ENCODE results near the gene CHN2.

The CHN2 gene

DNA sequence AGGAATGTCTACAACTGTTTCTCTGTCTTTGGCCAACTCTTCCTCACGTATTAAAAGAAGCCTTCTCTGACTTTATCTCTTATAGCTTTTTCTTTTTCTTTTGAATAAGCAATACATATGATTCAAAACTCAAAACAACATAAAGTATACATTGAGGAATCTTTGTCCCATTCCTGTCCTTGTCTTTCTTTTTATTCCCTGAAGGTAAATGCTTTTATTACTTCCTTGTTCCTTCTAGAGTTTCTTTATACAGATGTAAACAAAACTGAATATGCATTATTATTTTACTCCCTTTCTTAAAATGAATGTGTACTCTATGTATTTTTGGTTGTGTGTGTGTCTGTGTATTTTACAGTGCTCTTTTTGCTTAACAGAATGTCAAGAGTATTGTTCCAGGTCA is 170.1 kb downstream of the CHN2 start:
- DNase-seq (ENCODE audit: low read depth), result no peak

DNA sequence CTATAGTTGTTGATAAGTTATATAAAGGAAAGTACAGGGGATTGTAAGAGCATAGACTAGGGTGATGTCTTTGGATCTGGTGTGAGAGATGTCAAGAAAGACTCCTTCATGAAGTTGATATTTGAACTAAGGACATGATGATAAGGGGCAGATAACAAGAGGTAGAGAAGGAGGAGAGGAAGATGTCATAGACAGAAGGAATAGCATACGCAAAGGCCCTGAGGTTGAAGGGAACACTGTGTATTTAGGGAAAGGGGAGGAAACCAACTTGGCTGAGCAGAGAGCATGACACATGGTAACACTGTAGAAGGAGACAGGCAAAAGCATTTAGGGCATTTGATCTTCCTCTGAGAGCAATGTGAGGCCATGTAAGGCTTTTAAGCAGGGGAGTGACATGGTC is 170.8 kb downstream of the CHN2 start:
- DNase-seq (ENCODE audit: low read depth), result no peak

DNA sequence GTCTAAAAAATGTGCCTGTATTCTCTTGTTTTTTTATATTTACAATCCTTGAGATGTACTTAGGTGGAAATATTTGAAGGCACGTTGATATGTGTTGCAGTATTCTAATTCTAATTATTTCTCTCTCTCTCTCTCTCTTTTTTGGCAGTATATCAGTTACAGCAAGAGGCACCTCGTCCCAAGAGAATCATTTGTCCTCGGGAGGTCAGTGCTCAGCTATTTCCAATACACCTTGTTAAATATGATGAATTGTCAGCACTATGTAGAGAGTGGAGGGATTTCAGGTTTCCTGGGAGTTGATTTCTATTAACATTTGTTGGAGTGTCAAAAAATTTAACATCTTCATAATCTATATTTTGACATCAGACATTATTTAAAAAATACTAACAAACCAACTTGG is 173.2 kb downstream of the CHN2 start:
- DNase-seq (ENCODE audit: low read depth), result no peak

DNA sequence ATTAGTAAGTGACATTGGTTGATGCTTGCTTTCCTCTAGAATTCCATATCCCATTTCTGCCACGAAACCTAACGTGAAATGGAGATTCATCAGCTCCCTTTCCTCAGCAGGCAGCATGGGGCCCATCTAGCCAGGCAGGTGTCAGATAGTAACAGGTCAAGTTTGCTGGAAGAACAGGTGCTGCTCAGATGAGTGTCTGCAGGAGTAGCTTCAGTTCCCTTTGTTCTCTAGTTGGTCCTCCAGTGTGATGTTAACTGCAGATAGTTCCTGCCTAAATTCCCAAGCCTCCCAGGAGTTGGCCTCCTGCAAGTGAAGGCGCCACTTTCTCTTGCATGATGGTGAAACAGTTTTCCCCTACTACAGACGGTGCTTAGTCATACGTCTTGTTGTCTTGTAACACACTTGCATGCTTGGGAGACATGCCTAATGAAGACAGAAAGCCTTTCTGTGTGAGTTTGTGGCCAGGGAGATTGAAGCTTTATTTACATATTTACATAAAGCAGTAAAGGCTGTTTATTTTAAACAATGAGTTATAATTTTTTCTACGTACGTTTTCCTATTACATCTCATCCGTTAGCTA is 175.4 kb downstream of the CHN2 start:
- DNase-seq (ENCODE audit: low read depth), result no peak

DNA sequence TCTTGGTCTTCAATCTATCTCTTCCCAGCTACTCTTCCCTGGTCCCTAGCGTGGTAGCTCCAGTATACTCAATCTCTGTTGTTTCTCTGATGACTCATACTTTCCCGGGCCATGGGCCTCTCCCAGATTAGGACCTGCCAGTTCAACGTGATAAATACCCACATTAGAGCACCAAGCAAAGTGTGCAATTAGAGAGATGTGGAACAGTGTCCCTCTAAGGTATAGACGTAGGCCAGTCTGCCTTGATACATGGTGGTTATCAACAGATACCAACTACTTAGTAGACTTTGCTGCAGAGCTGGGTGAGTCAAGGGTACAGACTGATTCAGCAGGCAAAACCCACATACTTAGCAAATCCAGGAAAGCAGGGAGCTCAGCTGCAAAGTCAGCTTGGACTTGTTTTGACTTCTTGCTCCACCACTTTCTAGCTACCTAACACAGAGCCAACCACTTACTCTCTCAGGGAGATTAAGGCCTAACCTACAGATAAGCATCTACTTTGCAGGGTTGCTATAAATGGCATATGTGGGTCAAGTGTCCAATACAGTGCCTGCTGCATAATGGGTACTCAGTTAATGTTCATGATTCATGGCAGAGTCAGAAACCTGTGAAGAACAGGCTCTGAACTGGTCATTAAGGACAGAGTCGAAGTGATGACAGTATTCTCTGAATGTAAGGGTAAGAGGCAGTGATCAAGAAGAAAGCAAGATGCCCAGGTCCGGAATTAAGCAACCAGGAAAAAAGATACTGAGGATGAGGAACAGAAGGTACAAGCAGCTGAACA is 176.1 kb downstream of the CHN2 start:
- DNase-seq (ENCODE audit: low read depth), result no peak

DNA sequence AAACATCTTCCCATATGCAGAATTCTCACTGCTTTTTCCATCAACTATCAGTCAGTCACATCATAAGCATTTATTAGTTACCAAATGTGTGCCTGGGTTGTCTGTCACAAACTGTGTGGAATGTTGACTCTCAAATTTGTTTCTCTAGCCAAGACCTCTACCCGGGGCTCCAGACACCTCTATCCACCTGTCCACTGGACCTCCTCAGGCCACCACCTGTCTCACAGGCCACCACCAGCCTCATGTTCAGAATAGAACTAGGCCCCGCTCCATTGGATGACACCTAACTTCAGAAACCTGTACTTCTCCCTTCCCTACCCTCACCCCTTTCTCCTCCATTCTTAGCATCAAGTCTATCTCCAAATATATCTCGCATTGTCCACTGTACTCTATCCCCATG is 176.9 kb downstream of the CHN2 start:
- DNase-seq (ENCODE audit: low read depth), result no peak

DNA sequence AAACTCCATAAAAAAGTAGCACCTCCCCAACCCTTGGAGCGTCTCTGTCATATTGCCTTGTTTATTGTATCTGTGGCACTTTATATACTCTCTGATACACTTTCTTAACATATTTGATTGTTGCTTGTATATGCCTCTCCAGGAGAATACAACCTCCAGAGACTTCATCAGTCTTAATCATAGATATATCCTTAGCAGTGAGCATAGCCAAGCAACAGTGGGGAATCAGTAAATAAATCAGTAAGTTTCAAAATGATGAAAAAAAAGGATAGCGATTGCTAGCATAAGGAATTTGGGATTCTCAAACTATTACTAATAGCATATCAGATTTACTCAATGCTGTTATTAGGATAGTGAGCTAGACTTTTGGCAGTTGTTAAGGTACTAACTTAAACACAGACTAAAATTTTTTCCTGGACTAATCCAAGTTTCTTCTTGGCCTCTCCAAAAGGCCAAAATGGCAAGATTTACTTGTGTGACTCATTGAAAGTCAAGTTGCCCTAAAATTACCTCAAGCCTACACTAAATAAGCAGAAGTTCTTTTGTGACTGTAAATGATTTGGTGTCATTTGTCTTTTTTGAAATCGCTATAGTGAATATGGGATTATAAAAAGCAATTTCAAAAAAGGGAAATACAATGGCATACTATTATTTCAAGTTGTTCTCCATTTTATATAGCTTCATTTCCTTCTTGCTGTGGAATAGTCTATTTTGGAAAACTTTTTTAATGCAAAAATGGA is 177.9 kb downstream of the CHN2 start:
- no peak for DNase-seq (ENCODE audit: low read depth)

DNA sequence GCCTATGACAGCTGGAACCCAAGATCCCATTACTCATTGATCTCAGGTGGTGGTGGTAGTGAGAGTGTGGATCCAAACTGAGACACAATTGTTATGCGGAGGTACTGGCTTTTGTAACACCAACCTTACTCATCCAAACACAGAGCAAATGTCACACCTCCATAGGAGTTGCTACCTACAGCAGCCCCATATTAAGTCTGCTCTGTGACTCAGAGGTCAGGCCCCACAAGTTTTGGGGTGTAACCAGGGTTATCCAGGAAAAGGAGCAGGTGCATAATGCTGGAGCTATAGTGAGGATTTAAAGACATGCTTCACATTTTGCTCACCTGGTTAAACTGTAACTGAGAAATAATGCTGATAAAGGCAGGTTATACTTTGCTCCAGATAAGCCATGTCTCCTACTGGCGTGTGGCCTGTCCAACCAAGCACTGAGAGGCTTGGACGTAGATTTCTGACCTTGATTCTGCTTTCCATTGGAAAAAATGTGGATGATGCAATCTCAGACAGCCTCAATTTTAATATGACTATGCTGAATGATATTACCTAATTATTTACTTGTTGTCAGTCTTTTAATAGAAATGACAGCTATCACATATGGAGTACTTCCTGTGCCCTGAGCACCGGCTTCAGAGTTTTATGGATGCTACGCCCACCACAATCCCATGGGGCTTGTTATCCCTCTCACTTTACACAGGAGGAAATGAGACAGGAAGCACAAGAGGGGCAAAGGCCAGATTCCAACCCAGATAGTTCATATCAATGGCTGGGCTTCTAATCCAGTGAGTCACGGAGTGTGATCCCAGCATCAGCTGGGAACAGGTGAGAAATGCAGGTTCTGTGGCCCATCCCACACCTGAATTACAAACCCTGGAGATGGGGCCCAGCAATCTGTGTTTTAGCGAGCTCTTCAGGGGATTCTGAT is 181.3 kb downstream of the CHN2 start:
- no peak for DNase-seq (ENCODE audit: low read depth)

DNA sequence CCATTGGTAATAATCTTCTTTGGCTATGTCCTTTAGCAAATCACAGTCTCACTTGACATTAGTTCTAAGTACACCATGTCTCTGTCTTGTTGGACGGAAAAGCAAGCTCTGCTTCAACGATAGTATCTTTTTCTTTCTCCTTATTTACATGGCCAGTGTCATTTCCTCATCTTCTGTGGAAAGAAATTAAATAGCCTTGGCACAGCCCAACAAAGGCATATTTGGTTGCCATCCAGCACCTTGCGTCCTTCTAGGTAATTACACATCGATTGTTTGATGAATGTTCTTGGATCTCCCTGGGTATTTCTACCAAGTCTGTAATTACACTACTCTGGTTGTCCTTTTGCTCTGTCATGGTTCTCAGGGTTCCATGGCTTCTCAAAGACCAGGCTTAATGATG is 183.1 kb downstream of the CHN2 start:
- DNase-seq (ENCODE audit: low read depth), result no peak

DNA sequence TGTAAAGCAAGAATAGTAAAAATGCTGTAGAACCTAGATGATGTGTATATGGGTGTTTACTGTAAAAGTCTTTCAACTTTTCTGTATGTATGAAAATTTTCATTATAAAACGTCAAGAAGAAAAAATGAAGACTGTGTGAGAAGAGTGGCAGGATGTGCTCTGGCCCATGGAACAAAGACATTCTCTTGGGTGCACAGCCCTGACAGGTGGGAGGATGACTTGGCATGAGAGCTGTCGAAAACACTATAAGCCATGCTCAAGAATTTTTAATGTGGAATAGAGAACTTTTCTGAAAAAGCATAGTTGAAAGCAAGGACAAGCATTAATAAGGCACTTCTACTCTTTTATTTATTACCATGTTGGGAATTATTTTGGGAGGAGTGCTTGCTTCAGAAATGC is 185.0 kb downstream of the CHN2 start:
- no peak for DNase-seq (ENCODE audit: low read depth)

DNA sequence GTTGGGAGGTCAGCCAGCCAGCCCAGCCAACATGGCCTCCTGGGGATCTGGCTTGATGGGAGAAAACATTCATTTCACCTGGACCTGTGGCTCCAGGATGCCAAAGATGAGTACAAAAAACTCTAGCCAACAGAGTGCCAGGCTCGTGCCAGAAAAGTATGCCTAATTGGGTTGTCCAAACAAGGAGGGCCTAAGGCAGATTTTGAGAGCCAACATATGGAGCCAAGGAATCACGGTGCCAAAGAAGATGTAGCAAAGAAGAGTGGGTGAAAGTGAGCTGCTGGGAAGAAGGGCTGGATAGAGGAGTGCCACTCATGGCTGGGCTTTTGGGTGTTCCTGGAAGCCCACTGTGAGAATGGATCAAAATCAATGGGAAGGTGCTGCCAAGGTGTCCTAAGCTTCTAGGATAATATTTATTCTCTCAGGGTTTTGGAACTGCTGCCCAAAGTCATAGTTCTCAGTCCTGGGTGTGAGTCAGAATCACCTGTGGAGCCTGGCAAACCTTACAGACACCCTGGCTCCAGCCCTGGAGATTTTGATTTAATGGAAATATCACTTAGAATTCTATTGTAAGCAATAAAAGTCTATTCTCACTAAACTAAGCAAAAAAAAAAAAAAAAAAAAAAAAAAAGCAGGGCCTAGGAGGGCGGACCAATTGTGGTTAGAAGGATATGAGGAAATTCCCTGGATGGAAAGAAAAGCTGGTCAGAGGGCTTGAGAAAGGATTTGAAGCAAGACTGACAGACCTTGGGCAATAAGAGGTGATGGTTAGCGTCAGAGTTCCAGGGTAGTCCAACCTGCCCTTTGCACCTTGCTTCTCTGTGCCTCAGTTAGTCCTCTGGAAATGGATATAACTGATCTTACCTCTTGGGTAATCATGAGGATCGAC is 186.9 kb downstream of the CHN2 start:
- no peak for DNase-seq (ENCODE audit: low read depth)

DNA sequence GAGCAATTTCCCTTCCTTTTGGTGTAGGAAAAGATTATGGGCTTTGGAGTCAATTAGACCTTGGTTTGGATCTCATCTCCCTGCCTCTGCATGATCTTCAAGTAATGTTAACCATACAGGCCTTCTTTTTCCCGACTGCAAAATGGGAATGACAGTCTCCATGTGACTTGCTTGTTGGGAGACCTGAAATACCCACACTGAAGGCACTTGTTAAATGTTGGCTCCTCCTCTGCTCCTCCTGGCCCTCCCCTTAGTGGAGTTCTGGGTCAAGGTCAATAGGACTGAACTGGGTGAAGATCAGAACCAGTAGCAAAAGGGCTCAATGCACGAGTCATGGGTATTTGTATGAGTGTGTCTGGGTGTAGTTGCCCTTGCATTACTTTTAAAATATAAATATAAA is 189.7 kb downstream of the CHN2 start:
- no peak for DNase-seq (ENCODE audit: low read depth)

DNA sequence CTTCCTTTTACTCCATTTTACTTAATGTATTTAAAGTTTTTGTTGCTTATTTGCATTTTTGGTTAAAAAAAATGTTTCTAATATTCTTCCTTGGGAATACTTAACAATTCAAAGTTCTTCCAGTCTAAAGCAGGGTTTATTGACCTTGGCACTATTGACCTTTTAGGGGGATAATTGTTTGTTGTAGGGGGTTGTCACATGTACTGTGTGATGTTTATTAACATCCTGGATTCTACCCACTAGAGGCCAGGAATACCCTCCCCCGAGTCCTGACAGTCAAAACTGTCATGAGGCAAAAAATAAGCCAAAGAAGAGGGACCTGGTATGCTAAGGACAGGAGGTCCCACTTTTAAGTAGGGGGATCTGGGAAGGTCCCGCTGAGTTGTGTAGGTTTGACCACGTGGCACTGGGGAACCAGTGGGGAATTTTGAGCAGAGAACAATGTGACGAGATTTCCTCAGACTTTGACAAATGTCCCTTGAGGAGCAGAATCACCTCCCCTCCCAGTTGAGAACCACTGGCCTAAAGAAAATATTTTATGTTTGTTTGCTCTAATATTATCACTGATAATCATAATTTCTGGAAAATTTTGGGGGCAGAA is 190.7 kb downstream of the CHN2 start:
- no peak for DNase-seq (ENCODE audit: low read depth)

DNA sequence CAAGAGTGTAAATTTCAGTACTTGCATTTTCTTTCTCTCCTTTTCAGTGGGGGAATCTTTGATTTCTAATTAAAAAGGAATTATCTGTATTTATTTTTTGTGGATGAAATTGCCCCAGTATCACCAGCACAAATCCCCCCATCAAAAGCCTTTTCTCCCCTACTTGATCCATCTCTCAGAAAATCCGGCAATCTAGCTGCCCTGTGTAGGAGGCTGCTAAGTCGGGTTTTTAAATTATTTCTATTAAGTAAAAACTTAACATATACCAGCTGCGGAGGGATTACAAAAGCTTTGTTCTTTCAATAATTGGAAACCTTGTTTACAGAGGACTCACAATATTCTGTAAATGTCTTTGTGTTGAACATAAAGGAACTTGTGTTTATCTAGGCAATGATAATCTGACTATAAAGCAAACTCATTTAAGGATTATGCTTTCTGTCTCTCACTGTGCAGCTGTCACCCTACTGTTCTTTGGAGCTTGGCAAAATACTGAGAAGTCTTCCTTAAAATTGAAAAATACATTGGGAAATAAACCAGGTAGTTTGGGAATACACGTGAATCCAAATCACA is 191.7 kb downstream of the CHN2 start:
- DNase-seq (ENCODE audit: low read depth), result no peak

DNA sequence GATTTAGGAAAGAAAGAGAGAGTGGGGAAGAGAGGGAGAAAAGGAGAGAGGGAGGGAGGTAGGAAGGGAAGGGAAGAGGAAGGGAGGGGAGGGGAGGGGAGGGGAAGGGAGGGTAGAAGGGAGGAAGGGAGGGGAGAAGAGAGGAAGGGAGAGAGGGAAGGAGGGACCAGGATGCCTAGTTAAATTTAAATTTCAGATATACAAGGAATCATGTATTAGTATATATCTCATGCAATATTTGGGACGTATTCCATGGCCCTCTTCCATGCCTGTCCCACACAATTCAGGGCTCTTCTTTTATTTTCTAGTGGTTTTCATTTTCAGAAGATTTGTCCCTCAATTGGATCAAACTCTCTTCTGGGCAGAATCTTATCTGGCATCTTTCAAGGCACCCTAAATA is 196.7 kb downstream of the CHN2 start:
- DNase-seq (ENCODE audit: low read depth), result no peak

DNA sequence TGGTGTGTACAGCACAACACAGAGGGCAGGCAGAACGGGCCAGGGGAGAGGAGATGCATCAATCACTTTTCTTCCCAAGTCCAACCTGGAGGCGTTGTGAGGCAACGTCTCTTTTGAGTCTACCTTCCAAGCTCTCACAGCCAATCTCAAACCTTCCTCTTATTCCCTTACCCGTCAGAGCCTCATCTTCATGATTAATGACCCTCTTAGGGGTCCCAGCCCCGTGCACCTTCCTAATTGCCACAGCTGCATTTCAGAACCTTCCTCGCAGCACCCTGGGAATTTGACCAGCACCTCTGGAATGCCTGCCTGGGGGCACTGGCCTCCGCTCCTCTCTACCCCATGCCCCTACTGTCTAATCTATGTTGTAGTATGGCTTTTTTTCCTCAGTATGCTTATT is 199.7 kb downstream of the CHN2 start:
- DNase-seq (ENCODE audit: low read depth), result no peak

DNA sequence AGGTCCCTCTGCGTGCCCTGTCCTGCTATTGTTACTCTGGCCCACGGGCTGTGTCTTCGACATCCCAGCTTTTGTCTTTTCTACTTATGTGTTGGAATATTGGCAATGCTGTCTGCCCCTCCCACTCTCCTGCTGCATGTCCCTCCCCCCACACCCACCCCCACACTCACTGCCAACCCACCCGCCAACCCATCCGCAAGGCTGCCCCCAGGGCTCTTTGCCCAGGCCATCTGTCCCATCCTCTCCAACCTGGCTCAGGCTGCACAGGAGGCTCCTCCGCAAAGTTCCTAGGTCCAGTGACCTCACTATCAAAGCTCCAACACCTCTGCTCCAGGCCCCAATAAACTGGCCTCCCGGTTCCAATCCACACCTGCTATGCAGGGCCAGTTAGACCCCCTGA is 202.0 kb downstream of the CHN2 start:
- DNase-seq (ENCODE audit: low read depth), result no peak

DNA sequence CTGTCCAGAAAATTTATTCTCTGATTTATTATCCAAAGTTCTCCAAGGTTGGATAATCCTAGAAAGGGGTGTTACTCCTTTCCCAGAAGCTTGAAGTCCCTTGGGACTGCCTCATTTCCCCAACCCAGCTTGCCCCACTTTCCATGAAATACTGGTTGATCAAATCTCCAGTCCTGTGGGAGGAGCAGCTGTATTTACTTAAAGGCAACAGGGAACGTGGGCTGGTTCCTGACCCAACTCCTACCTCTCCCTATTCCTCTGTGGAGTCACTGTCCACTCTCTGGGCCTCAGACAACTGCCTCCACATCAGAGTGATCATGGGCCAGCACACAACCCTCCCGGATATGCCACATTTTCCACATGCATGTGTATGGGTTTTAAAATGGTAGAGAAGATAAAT is 202.8 kb downstream of the CHN2 start:
- no peak for DNase-seq (ENCODE audit: low read depth)

DNA sequence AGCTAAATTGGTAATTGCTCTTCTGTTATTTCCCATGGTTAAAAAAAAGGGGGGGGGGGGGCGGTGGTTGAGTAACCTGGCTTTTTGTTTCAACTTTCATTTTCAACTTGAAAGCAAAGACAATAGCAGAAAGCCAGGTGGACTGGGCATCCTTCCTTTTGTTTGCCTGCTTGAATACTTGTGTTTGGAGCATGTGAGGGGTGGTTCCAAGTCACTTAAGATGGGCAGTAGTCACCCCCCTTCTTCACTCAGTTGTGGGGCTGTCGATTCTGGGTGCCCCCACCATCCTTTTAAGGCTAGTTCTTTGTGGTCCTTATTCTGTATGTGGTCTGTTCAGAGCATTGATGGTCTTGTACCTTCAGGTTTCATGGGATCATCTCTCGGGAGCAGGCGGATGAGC is 203.4 kb downstream of the CHN2 start:
- no peak for DNase-seq (ENCODE audit: low read depth)

DNA sequence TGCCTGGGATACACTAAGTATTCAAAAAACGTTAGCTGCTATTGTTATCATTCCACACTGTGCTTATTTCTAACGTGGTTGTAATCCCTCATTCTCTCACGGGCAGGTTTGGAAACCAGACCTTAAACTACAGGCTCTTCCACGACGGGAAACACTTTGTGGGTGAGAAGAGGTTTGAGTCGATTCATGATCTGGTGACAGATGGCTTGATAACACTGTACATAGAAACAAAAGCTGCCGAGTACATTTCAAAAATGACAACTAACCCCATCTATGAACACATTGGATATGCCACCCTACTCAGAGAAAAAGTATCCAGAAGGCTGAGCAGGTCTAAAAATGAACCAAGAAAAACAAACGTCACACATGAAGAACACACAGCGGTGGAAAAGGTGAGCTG is 205.9 kb downstream of the CHN2 start:
- no peak for DNase-seq (ENCODE audit: low read depth)

DNA sequence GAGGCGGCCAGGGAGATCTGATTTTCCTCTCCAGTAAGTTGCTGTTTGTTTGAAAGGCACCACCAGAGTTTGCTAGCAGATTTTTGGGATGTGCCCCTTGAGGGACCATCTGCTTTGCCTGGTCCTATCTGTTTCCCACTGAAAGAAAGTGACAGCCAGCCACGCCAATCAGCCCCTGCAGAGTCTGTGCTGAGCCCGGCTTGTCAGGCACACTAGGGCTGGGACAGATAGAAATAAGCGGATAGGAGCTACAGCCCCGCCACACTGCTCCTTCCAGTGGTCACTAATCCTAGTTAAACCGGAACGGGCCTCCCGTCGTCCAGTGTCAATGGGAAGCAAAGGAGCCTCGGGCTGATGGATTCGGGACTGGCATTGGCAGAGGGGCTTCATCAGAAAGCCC is 207.2 kb downstream of the CHN2 start:
- DNase-seq (ENCODE audit: low read depth), result no peak
